ENCODE measurements around the gene MIEF1. TPM values are rescaled to one million over a fixed set of nuclear protein-coding genes. Genes with fewer than 3 reads are reported as not detected.

Gene MIEF1
- total and polyA plus RNA-seq, 8 donors, result 5.1 to 47.3 (median 16.2) TPM

DNA sequence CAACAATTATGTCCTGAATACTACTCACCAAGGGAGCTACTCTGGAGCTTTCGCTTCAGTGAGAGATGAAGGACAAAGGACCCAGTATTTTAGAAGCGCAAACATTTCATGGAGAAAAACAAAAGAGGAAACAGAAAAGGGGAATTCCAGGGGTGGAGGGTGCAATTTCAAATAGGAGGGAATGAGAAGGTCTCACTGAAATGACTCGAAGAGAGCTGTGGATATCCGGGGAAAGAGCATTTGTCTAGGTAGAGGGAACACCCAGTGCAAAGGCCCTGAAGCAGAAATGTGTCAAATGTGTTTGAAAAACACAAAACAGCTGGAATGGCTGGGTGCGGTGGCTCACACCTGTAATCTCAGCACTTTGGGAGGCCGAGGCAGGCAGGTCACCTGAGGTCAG, 28.0 kb downstream of the MIEF1 start:
- Histone ChIP-seq H3K27me3 (no peaks in the 10 kb centered on the region), H3K36me3 (peaks cover 11 to 47% (median 37%) of the 10 kb centered on the region in 4 donors), H3K4me1 (peaks cover 53 to 86% (median 83%) of the 10 kb centered on the region in 4 donors), H3K27ac (peak overlapping the region in 4 of 5 donors; percentile 45 to 82 (median 72)), H3K9me3 (no peaks in the 10 kb centered on the region), H3K4me3 (peak overlapping the region in 2 of 4 donors; percentile 33 to 81)
- TF ChIP-seq, protein P1, sequence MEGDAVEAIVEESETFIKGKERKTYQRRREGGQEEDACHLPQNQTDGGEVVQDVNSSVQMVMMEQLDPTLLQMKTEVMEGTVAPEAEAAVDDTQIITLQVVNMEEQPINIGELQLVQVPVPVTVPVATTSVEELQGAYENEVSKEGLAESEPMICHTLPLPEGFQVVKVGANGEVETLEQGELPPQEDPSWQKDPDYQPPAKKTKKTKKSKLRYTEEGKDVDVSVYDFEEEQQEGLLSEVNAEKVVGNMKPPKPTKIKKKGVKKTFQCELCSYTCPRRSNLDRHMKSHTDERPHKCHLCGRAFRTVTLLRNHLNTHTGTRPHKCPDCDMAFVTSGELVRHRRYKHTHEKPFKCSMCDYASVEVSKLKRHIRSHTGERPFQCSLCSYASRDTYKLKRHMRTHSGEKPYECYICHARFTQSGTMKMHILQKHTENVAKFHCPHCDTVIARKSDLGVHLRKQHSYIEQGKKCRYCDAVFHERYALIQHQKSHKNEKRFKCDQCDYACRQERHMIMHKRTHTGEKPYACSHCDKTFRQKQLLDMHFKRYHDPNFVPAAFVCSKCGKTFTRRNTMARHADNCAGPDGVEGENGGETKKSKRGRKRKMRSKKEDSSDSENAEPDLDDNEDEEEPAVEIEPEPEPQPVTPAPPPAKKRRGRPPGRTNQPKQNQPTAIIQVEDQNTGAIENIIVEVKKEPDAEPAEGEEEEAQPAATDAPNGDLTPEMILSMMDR (IDR thresholded peaks at IDR 0.05), result no peak
- TF ChIP-seq POLR2A (IDR thresholded peaks at IDR 0.05) (no peak), EP300 (IDR thresholded peaks at IDR 0.05) (no peak), POLR2AphosphoS5 (IDR thresholded peaks at IDR 0.05) (no peak)
- DNase-seq, result no peak
- WGBS, 5 donors, result 47 to 68% (median 55%) methylated on average over 6 of the region's 6 CpGs
- intact Hi-C loops (cut with DNase I; ENCODE audit: low total_unique reads), result no loop called here

DNA sequence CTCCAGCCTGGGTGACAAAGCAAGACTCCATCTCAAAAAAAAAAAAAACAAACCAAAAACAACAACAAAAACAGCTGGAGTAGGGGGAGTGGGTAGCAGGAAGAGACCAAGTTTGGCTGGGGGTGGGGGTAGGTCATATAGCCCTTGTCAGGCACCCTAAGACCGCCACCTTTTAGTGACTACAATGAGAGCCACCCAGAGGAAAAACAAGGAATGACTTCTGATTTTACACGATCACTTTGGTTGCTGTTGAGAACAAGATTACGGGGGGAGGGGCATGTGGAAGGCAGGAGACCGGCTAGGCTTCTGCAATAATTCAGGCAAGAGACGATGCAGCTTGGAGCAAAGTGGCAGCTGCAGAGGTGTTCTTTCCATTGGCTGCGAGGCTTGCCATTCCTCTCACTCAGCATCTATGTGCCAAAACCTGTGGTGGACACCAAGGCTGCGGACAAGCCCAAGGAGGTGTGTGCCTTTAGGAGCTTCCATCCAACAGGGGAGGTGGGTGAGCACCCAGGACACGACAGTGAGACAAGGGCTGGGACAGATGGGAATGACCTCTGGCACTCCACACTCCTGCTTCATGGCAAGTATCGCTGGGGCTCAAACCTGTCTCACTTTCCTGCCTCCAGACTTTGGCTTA, 28.7 kb downstream of the MIEF1 start:
- H3K4me3 ChIP-seq, result peak overlapping the region in 2 of 4 donors; percentile 79 to 81
- 27 to 38% (median 33%) methylated on average over 8 to 9 of the region's 9 CpGs for WGBS, 5 donors
- H3K27me3 ChIP-seq, result no peaks in the 10 kb centered on the region
- intact Hi-C loops (cut with DNase I; ENCODE audit: low total_unique reads), result no loop called here
- peaks cover 11 to 40% (median 34%) of the 10 kb centered on the region in 4 donors for H3K36me3 ChIP-seq
- no peak for TF ChIP-seq EP300 (IDR thresholded peaks at IDR 0.05)
- TF ChIP-seq, protein P1 (IDR thresholded peaks at IDR 0.05), result peak in 4 of 7 experiments; percentile 11 to 17 (median 15)
- peak overlapping the region; percentile 8 to 95 (median 19) for H3K27ac ChIP-seq
- H3K4me1 ChIP-seq, result peaks cover 53 to 80% (median 76%) of the 10 kb centered on the region in 4 donors
- H3K9me3 ChIP-seq, result no peaks in the 10 kb centered on the region
- DNase-seq, result peak in 1 of 2 donors; percentile 71

DNA sequence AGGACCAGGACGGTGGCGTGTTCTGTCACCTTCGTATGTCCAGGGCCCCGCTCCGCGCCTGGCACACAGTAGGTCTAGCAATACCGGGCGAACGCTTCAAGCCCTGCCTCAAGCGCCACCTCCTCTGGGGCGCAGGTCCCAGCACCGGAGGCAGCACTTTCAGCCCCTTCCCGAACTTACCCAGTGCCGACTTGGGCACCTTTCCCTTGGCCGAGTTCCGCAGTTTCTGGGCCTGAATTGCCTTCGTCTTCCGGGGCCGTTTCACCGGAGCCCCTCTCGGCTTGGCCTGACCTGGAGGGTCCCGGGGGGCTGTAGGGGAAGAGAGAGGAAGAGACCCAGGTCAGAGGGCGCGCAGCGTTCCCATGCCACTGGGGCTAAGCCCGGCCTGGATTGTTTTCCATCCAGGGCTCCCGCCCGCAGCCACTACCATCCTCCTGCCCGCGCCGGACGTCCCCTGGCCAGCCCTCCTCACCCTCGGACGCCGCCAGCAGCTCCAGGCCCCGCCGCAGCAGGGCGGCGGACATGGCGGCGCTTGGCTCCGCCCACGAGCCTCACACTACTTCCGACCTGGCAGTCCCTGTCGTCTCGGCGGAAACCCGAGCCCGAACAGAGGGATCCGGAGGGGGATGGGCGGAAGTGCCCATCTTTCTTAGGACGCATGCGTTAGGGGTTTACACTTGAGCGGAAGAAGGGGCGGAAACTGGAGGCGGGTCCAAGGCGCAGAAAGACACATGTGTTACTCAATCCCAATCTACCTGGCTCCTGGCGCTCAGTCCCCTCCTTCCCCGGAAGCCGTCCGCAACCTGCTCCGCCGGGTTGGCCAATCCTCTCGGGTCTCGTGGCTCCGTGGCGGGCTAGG, 30.4 kb downstream of the MIEF1 start, which contains the start of gene RPS19BP1:
RPS19BP1 (minus strand) TSS at position 534 of the 859 bp plus-strand sequence; CDS start at position 524, 10 bp downstream.
- intact Hi-C loops (cut with DNase I; ENCODE audit: low total_unique reads), result no loop called here
- H3K9me3 ChIP-seq, result no peaks in the 10 kb centered on the region
- peak in 2 of 4 donors; percentile 13 to 72 for TF ChIP-seq POLR2A (IDR thresholded peaks at IDR 0.05)
- TF ChIP-seq, protein P1 (IDR thresholded peaks at IDR 0.05), result no peak
- TF ChIP-seq EP300 (IDR thresholded peaks at IDR 0.05), result no peak
- peak; percentile 73 to 99 (median 95) for TF ChIP-seq POLR2AphosphoS5 (IDR thresholded peaks at IDR 0.05)
- peak within 1 kb of the TSS; percentile 79 to 96 (median 88) for H3K4me3 ChIP-seq
- 0 to 1% (median 0%) methylated on average over 43 to 67 of the region's 67 CpGs for WGBS, 5 donors
- H3K4me1 ChIP-seq, result peaks cover 52 to 63% (median 62%) of the 10 kb centered on the region in 4 donors
- no peaks in the 10 kb centered on the region for H3K27me3 ChIP-seq
- peaks cover 11 to 36% (median 30%) of the 10 kb centered on the region in 4 donors for H3K36me3 ChIP-seq
- H3K27ac ChIP-seq, result peak within 1 kb of the TSS; percentile 92 to 97 (median 95)
- peak; percentile 100 for DNase-seq

DNA sequence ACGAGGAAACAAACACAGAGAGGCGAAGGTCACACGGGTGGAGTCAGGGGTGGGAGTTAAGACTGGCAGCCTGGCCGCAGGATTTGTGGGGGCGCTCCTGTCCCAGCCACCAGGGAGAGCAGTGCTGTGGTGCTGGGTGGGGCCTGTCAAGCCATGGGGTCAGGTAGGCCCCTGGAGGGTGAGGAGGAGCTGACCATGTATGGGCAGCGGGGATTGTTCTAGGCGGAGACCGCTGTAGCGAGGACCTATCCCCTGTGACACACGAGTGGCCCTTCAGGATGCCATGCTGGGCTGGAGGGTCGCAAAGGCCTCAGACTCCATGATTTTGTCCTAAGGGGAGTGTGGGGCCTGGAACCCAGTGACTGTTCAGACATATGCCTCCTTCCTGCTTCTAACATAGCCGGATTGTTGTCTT, 32.0 kb downstream of the MIEF1 start:
- DNase-seq, result peak in 1 of 2 donors; percentile 39
- Histone ChIP-seq H3K27me3 (no peaks in the 10 kb centered on the region), H3K36me3 (peaks cover 5 to 20% (median 15%) of the 10 kb centered on the region in 4 donors), H3K4me1 (peaks cover 35 to 47% (median 45%) of the 10 kb centered on the region in 4 donors), H3K27ac (peak overlapping the region in 2 of 5 donors; percentile 32 to 39), H3K9me3 (no peaks in the 10 kb centered on the region), H3K4me3 (no peak overlapping the region)
- intact Hi-C loops (cut with DNase I; ENCODE audit: low total_unique reads), result no loop called here
- TF ChIP-seq EP300 (IDR thresholded peaks at IDR 0.05) (no peak), POLR2A (IDR thresholded peaks at IDR 0.05) (no peak), POLR2AphosphoS5 (IDR thresholded peaks at IDR 0.05) (no peak)
- TF ChIP-seq, protein P1 (IDR thresholded peaks at IDR 0.05), result no peak
- 77 to 81% (median 80%) methylated on average over 12 of the region's 12 CpGs for WGBS, 5 donors

All from stomach (tissue), 9 donors.